GM20431 (cell line): ENCODE data around the gene TOX2.

Source experiments
- in situ Hi-C: fragments of 300-500 bp; cut with MseI, MboI; formaldehyde crosslinking; loops from one replicate; pipeline ENCODE4 v1.15.0; 2020; ENCODE audit warnings: low sequenced_read_pairs; ENCODE audit not compliant: unreplicated experiment

The TOX2 gene

GRCh38 chr20:44012466-44013226 is 98.0 kb downstream of the TOX2 start:
- in situ Hi-C loops = no loop called here

DNA sequence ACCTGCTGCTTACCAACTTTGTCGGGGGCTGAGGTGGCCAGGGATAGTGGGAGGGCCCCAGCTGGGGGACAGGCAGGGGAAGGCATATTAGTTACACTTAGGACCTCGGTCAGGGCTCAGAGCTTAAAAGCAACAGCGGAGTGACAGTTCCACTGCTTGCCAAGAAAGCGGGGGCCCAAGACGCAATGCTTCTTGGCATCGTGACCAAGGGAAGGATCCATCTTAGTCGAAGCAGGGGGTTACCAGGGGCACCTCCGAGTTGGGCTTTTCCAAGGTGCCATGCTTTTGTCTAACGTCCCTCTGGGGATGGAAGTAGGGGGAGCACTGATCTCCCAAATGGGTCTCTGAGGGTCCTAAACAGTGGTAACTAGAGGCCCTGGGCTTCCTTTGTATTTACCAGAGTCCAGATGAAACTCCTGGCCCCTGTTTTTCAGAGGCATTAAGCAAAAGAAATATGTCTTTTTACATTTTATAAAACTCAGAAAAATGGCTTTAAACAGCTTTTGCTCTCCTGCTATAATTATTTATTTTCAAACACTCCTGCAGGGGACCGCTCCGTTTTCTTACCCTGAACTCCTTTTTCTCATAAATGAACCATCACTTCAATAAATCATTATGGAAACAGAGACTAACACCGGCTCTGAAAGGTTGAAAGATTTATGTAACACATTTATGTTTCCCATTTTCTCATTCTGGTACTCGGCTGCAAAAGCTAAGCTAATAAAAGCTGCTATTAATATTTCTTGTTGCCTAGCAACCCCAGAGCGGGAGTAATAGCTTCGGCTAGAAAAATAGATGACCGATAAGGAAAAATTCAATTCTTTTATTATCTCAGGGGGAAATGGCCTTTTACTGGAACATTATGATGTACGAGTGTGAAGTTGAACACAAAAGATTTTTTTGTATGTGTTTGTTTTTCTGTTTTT is 100.4 kb downstream of the TOX2 start:
- in situ Hi-C loops = no loop called here

GRCh38 chr20:44015733-44016103 is 101.1 kb downstream of the TOX2 start:
- in situ Hi-C loops = no loop called here

DNA sequence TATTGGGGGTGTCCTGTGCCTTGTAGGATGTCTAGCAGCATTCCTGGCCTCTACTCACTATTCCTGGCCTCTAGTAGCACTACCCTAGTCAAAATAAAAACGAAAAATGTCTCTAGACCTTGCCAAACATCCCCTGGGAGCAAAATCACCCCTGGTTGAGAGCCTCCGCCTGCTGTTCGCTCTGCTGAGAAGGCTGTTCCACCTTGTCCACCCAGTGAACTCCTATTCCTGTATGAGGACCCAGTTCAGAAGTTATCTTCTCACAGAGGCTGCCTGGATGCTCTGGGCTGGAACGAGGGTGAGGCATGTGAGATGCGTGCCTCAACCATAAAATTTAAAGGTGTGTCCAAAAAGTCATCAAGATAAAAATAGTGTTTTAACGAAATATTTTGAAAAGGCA is 101.9 kb downstream of the TOX2 start:
- in situ Hi-C loops = no loop called here

DNA sequence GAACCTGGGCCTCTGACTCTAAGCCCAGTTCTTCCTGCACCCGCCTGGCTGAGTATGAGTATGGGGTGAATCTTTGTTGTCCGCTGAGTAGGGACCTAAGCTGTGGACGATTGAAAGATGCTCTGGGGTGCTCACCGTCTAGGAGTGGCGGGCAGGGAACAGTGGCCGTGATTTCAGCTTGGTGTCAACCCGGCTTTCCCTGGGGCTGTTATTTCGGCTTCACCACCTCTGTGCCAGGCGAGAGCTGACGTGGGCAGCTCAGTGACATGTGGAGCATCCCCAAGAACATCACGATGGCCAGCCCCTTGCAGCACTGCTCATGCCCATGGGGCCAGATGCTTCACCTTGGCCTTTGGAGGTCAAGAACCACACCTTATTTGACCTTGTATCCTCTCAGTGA is 102.6 kb downstream of the TOX2 start:
- in situ Hi-C loops = no loop called here

DNA sequence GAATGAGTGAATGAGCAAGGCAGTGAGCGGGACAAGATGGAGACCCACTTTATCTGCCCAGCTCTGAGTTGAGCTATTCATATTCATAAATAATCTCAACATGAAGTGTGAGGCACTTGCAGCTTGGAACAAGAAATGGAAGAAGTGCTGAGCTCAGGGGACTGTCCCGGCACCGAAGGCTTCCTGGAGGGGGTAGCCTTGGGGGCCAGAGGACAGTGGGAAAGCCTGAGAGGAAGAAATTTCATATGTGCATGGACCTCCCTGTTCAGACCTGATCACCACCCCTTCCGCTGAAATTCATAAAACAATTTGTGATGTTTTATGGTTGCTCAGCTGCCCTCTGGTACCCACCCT is 103.2 kb downstream of the TOX2 start:
- in situ Hi-C loops = no loop called here

DNA sequence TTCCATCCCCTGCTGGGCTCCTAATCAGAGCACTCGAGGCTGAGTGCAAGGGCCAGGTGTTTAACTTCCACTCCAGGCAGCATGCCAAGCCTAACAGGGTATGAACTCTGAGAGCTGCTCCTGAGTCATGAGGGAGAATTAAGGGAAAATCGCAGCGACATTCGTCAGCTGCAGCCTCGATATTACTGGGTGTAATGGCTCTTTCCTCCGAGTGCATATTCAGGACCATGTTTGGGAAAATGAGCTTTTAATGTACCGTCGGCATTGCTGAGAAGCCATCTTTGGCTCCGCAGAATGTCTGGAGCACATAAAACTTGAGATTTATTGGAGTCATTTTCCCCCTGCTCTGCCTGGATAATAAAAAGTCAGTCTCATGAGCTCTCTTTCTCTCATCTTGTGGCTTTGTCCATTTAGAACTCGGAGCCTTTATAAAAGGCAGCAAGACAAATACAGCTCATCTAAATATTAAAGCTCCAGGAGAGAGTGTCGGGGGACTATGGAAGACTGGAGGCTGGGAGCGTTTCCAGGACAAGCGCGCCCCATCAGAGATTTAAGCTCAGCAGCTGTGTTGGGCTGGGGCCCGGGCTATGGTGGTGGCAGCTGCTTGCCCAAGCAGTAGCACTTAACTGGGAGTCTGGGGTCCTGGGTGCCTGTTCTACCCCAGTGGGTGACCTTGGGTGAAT is 103.7 kb downstream of the TOX2 start:
- in situ Hi-C loops = no loop called here

- in situ Hi-C loops = no loop called here
Observed at GRCh38 chr20:44018942-44019637, 104.4 kb downstream of the TOX2 start.

DNA sequence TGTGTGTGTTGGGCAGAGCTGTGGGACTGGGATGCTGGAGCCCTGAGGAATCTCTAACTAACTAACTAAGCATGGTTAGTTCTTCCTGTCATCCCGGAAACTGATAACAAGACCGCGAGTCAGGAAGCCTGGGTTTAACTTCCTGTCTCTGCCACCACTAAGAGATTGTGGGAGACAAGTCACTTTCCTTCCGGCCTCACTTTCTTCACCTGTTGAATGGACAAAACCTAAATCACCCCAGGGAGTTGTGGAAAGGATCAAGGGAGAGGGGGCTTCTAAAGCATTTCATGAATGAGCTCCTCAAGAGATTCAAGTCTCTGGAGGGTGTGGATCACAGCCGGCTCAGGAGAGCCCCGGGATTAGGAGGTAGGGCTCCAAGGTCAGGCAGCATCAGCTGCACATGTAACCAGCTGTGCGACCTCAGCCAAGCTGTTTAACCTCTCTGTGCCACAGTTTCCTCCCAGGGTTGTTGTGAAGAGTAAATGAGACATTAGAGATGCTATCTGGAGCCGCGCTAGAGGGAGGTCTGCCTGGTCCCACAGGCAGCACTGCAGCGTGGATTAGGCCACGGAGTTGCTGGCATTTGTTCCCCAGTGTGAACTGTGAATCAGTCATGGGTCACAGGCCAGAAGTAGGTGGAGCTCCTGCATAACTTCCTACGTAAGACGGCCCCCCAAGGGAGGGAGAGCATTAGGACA is 105.1 kb downstream of the TOX2 start:
- in situ Hi-C loops = no loop called here

- in situ Hi-C loops = no loop called here
Observed at GRCh38 chr20:44020406-44021148, 105.9 kb downstream of the TOX2 start.

GRCh38 chr20:44021186-44021585 is 106.5 kb downstream of the TOX2 start:
- in situ Hi-C loops = no loop called here

GRCh38 chr20:44021900-44022299 is 107.2 kb downstream of the TOX2 start:
- in situ Hi-C loops = no loop called here

DNA sequence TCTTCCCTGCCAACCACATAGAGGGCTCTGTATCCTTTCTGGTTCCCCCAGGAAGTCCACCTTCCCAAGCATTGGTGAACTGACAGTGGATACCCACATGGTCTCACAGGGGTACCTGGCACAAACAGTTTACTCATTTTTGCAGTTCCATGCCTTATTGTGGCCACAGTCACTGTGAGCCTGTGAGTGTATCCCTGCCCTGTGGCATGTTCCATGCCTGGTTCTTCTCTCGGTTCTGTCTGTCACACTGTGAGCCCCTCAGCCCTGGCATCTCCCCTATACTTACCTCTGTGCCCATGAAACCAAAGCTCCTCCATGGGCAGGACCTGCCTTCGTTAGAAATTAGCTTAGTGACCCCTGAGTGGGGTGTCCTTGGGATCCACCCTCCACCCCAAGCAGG is 107.8 kb downstream of the TOX2 start:
- in situ Hi-C loops = no loop called here

- in situ Hi-C loops = no loop called here
Observed at GRCh38 chr20:44023515-44024371, 109.1 kb downstream of the TOX2 start.

- in situ Hi-C loops = no loop called here
Observed at GRCh38 chr20:44024820-44025580, 110.3 kb downstream of the TOX2 start.

- in situ Hi-C loops = no loop called here
Observed at GRCh38 chr20:44025756-44026155, 111.1 kb downstream of the TOX2 start.

GRCh38 chr20:44026647-44027342 is 112.1 kb downstream of the TOX2 start:
- in situ Hi-C loops = no loop called here
